Sigmoid colon (tissue), 3 donors: Measurements from ENCODE around the gene TTC9C.

Experiments used
- POLR2A ChIP-seq, 2 donors: fragments of 450-650 bp; IDR thresholded peaks; one replicate each; pipeline ENCODE4 v1.6.1; 2016; ENCODE audit warnings: antibody characterized with exemption in 2 of 2, mild to moderate bottlenecking in 2 of 2, moderate library complexity in 2 of 2
- TF ChIP-seq, protein P1 (sequence below), 4 experiments: fragments of 450-650 bp in 3 of 4; fragments of 200-600 bp in 1 of 4; IDR thresholded peaks; one replicate each; pipeline ENCODE4 v1.5.1; 2016 to 2019; ENCODE audit warnings: antibody characterized with exemption in 4 of 4, mild to moderate bottlenecking in 3 of 4, moderate library complexity in 2 of 4

DNA sequence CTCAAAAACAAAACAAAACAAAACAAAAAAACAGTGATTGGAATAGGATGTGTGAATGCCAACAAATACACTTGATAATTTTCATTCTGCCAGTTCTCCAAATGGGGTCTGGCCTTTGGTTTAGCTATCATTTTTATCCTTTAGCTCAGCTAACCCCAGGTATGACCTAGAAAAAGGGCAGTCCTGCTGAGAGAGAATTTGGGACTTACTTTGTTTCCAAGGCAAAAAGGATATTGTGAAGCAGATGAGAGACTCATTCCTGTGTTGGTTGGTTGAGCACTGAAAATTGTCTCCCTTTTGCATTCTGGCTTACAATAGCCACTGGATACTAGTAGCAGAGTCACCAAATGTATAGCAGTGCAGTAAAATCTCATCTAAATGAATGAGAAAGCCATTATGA lies 8.9 kb downstream of the TTC9C start:
- TF ChIP-seq, protein P1, sequence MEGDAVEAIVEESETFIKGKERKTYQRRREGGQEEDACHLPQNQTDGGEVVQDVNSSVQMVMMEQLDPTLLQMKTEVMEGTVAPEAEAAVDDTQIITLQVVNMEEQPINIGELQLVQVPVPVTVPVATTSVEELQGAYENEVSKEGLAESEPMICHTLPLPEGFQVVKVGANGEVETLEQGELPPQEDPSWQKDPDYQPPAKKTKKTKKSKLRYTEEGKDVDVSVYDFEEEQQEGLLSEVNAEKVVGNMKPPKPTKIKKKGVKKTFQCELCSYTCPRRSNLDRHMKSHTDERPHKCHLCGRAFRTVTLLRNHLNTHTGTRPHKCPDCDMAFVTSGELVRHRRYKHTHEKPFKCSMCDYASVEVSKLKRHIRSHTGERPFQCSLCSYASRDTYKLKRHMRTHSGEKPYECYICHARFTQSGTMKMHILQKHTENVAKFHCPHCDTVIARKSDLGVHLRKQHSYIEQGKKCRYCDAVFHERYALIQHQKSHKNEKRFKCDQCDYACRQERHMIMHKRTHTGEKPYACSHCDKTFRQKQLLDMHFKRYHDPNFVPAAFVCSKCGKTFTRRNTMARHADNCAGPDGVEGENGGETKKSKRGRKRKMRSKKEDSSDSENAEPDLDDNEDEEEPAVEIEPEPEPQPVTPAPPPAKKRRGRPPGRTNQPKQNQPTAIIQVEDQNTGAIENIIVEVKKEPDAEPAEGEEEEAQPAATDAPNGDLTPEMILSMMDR (IDR thresholded peaks at IDR 0.05): no peak
- TF ChIP-seq POLR2A (IDR thresholded peaks at IDR 0.05): no peak
